ENCODE data around the gene TDO2.

Gene TDO2

DNA sequence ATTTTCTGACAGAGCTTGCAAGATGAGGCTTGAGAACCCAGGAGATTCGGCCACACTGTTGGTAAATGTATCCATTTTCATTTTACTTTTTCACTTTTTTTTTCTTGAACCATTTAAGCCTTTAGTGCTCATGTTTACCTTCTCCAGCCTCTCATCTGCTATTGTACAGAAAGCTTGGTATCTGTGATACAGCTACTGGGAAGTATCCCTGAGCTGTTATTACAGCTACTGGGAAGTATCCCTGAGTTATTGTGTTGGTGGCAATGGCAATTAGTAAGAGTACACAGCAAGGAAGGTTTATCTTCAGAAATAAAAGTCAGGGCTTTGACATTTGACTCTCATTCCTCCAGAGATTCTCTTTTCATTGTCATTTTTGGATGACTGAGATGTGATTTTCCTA, 38.3 kb downstream of the TDO2 start:
- DNase-seq (ENCODE audit: insufficient read length) = no peak
- TF ChIP-seq POLR2A (IDR thresholded peaks at IDR 0.05; ENCODE audit: low read depth, low read length) = no peak
- TF ChIP-seq POLR2AphosphoS5 (IDR thresholded peaks at IDR 0.05; ENCODE audit: low read depth, low read length) = no peak
- TF ChIP-seq TAF1 (IDR thresholded peaks at IDR 0.05; ENCODE audit: borderline replicate concordance, low read depth, low read length) = no peak
- no peak for FAIRE-seq

DNA sequence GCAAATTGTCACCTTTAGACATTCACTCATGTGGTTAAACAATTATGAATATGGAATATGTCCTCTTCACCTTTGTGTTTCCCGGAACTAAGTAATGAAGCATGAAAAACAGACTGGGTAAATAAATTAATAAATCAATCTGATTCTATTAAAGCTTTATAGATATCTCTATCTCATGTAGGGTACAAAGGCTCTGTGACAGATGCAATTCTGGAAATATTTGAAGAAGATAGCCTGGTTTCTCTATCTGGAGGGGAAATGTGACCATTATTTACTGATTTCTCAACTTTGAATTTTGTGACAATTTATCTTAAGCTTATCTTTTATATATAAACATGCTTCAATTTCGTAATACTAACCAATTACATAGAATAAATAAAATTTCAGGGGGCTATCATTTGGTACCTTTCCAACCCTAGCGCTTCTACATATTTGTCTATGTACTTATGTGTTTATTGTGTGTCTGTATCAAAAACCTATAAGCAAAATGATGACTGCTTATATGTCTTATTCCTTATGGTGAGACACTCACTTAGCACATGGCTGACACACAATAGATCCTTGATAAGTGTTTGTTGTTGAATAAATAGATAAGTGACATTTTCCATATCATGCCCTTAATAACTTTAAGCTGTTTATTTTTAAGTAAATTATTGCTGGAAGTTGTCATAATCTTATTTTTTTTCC, 40.3 kb downstream of the TDO2 start:
- FAIRE-seq = no peak
- TF ChIP-seq POLR2AphosphoS5 (IDR thresholded peaks at IDR 0.05; ENCODE audit: low read depth, low read length) (no peak), TAF1 (IDR thresholded peaks at IDR 0.05; ENCODE audit: borderline replicate concordance, low read depth, low read length) (no peak), POLR2A (IDR thresholded peaks at IDR 0.05; ENCODE audit: low read depth, low read length) (no peak)
- DNase-seq (ENCODE audit: insufficient read length) = no peak

DNA sequence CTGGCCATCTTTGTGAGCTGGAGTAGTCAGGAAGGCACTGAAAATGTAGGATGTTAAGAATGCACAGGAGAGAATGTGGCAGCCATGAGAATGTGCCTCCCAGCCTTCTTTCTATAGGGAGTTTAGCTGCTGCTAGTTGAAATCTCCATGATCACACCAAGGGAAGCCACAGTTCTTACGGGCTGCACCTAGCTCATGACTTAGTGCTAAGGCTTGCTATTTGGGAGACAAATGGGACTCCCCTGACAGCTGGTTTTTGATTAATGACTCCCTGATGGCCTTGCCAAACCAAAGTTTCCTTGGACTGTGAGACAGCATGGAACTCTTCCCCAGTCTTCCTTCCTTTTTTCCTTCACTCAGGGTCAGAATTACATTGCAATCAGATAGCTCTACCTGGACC, 41.0 kb downstream of the TDO2 start:
- TF ChIP-seq POLR2AphosphoS5 (IDR thresholded peaks at IDR 0.05; ENCODE audit: low read depth, low read length) (no peak), POLR2A (IDR thresholded peaks at IDR 0.05; ENCODE audit: low read depth, low read length) (no peak), TAF1 (IDR thresholded peaks at IDR 0.05; ENCODE audit: borderline replicate concordance, low read depth, low read length) (no peak)
- no peak for FAIRE-seq
- DNase-seq (ENCODE audit: insufficient read length) = no peak

DNA sequence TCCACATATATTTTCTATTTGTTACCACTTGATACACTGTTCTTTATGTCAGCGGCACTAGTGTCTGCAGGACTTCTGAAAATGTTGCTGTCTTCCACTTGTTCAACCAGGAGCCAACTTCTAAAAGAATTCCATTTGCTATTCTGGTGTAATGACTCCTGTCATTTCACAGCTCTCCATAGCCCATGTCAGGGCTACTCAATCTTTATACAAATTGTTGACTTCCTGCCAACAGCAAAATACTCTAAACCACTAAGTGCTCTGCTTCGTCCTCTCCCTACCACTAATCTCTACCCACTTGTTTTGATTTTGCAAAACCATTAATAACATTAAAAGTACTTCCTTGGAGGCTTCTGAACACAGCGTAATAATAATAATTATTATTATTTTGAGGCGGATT, 43.0 kb downstream of the TDO2 start:
- FAIRE-seq = no peak
- TF ChIP-seq POLR2A (IDR thresholded peaks at IDR 0.05; ENCODE audit: low read depth, low read length) = no peak
- TF ChIP-seq POLR2AphosphoS5 (IDR thresholded peaks at IDR 0.05; ENCODE audit: low read depth, low read length) = no peak
- TF ChIP-seq TAF1 (IDR thresholded peaks at IDR 0.05; ENCODE audit: borderline replicate concordance, low read depth, low read length) = no peak
- no peak for DNase-seq (ENCODE audit: insufficient read length)

DNA sequence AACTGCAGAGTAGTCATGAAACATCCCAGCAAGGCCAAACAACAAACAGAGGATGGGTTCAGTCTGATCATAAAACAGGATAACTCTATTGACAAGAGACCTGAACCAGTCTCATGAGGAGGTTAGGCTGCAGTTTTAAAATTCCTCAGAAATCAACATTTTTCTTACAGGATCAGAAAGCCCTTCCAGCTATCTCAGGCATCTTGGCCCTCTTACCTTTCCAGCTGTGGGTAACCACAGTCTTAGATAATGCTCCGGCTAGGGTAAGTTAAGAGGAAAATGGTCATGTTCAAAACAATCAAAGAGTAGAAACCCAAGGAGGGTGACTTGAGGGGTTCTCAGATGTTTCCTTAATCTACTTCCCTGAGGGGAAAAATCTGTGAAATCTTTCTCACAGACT, 45.0 kb downstream of the TDO2 start:
- TF ChIP-seq TAF1 (IDR thresholded peaks at IDR 0.05; ENCODE audit: borderline replicate concordance, low read depth, low read length) (no peak), POLR2A (IDR thresholded peaks at IDR 0.05; ENCODE audit: low read depth, low read length) (no peak), POLR2AphosphoS5 (IDR thresholded peaks at IDR 0.05; ENCODE audit: low read depth, low read length) (no peak)
- DNase-seq (ENCODE audit: insufficient read length) (no peak), FAIRE-seq (no peak)

DNA sequence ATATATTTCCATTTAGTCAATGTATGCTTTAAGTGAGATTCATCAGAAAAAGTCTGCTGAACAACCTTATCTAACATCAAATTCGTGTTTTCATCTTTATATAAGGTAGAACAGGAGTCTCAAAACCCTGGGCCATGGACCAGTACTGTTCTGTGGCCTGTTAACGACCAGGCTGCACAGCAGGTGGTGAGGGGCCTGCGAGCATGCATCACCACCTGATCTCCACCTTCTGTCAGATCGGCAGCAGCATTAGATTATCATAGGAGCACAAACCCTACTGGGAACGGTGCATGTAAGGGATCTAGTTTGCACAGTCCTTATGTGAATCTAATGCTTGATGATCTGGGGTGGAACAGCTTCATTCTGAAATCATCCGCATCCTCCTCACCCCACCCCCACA, 47.0 kb downstream of the TDO2 start:
- FAIRE-seq (no peak), DNase-seq (ENCODE audit: insufficient read length) (no peak)
- TF ChIP-seq POLR2A (IDR thresholded peaks at IDR 0.05; ENCODE audit: low read depth, low read length) = no peak
- no peak for TF ChIP-seq TAF1 (IDR thresholded peaks at IDR 0.05; ENCODE audit: borderline replicate concordance, low read depth, low read length)
- no peak for TF ChIP-seq POLR2AphosphoS5 (IDR thresholded peaks at IDR 0.05; ENCODE audit: low read depth, low read length)

DNA sequence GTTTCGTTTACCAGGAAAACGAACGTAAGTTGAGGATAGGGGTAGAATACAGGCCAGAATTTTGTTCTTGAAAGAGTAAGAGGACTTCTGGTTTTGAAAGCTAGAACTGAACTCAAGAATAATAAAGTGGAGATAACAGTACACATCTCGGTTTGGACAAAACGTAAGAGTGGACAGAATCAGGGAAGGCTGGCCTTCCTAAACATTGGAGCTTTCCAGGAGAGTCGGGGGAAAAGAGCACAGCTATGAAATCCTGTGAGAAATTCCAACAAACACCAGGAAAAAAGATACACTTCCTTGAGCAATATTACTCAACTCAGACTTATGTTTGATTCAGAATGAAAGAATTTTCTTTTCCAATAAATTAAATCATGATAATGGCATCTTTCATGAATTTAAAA, 49.0 kb downstream of the TDO2 start:
- FAIRE-seq = peak; percentile 30
- TF ChIP-seq TAF1 (IDR thresholded peaks at IDR 0.05; ENCODE audit: borderline replicate concordance, low read depth, low read length) (no peak), POLR2A (IDR thresholded peaks at IDR 0.05; ENCODE audit: low read depth, low read length) (no peak), POLR2AphosphoS5 (IDR thresholded peaks at IDR 0.05; ENCODE audit: low read depth, low read length) (no peak)
- no peak for DNase-seq (ENCODE audit: insufficient read length)

DNA sequence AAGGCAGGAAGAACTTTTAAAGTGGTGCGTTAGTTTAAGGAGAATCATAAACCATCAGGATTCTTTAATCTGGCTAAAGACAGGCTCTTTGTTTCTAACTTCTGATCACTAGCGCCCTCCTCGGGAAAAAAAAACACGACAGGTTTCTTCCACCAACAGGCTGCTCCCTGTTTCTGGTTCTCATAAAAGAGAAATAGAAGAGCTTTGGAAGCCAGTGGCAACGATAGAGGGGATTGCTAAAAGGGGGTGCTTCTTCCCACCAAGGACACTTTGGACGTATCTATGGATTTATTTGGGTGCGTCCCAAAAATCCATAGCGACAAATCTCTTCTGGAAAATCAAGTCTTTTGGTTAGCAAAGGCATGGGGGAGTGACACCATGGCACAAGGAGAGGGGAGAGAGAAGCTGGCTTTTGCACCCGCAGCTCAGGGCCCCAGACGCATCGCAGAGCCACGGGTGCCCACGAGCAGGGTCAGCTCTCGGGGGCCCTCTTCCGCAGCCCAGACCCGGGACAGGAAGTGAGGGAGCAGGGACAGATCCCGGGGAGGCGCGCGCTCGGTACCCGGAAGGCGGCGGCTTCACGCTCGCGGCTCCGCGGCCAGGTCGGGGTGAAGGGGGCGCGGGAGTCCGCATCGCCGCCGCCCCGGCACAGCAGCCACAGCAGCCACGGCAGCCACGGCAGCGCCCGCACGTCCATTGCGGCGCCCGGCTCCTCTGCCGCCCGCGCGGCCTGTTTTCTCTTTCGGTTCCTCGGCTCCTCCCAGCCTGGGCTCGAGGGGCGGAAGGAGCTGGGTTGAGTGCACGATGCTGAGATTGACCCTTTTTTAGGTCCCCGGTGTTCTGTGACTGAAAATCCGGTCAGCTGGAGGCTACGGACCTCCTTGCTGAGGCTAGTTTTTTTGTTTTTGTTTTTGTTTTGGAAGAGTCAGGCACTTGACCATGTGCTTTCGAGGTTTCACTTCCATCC, 49.9 kb downstream of the TDO2 start, which contains the start of gene CTSO:
CTSO (minus strand) TSS at position 716 of the 967 bp plus-strand sequence; CDS start at position 697, 19 bp downstream.
- peak; percentile 71 for TF ChIP-seq POLR2AphosphoS5 (IDR thresholded peaks at IDR 0.05; ENCODE audit: low read depth, low read length)
- TF ChIP-seq POLR2A (IDR thresholded peaks at IDR 0.05; ENCODE audit: low read depth, low read length) = peak; percentile 91
- TF ChIP-seq TAF1 (IDR thresholded peaks at IDR 0.05; ENCODE audit: borderline replicate concordance, low read depth, low read length) = no peak
- FAIRE-seq (peak; percentile 98), DNase-seq (ENCODE audit: insufficient read length) (peak; percentile 39)

DNA sequence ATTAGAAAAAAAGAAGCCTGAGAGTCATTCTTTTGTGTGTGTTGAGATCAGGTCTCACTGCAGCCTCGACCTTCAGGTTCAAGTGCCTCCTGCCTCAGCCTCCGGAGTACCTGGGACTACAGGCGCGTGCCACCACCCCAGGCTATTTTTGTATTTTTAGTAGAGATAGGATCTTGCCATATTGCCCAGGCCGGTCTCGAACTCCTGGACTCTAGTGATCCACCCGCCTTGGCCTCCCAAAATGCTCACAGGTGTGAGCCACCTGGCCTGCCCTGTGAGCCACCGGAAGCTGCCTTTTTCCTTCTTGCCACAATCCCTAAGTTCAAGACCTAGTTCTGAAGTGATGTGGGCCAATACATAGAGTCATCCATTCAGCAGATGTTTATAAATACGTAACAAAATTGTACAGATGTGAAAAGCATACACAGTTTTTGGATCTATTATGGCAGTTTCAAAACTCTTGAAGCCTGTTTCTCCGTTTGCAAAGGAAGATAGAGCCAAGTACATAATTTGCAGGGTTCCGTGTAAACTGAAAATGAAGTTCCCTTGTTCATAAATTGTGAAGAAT, 50.7 kb downstream of the TDO2 start:
- TF ChIP-seq TAF1 (IDR thresholded peaks at IDR 0.05; ENCODE audit: borderline replicate concordance, low read depth, low read length) = no peak
- no peak for TF ChIP-seq POLR2A (IDR thresholded peaks at IDR 0.05; ENCODE audit: low read depth, low read length)
- DNase-seq (ENCODE audit: insufficient read length) (no peak), FAIRE-seq (peak; percentile 84)

DNA sequence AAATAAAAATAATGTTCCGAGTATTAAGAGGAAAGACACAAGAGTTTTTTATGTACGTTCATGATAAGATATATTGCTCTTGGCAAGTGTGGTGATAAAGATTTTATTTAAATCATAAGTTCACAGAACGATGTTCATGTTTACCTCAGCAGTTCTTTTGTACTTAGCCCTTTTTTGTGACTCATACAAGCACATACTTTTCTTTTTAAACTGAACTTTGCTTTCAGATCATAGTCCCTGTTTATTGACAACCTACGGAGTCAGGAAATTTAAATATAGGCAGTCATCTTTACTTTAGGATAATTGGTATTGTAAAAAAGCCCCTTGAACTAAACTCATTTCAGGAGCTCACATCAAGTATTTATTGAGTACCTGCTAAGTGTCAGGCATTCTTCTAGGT, 51.4 kb downstream of the TDO2 start:
- no peak for DNase-seq (ENCODE audit: insufficient read length)
- no peak for FAIRE-seq
- no peak for TF ChIP-seq TAF1 (IDR thresholded peaks at IDR 0.05; ENCODE audit: borderline replicate concordance, low read depth, low read length)
- TF ChIP-seq POLR2A (IDR thresholded peaks at IDR 0.05; ENCODE audit: low read depth, low read length) = no peak
- no peak for TF ChIP-seq POLR2AphosphoS5 (IDR thresholded peaks at IDR 0.05; ENCODE audit: low read depth, low read length)

DNA sequence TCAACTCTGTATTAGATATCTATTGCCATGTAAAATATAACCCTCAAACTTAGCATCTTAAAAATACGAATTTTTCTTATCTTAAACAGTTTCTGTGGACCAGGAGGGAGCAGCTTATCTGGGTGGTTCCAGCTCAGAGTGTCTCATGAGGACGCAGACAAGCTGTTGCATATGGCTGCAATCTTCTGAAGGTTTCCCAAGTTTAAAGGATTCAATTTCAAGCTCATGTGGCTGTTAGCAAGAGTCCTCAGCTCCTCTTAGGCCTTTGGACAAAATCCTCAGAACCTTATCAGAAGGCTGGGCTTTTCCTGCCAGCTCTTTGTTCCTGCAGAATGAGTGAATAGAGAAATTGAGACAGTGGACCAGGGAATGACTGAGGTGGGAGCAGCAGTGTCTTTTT, 53.0 kb downstream of the TDO2 start:
- TF ChIP-seq POLR2A (IDR thresholded peaks at IDR 0.05; ENCODE audit: low read depth, low read length) (no peak), POLR2AphosphoS5 (IDR thresholded peaks at IDR 0.05; ENCODE audit: low read depth, low read length) (no peak), TAF1 (IDR thresholded peaks at IDR 0.05; ENCODE audit: borderline replicate concordance, low read depth, low read length) (no peak)
- no peak for FAIRE-seq

More for the DNA sequence above, 53.0 kb downstream of the TDO2 start:
- no peak for DNase-seq (ENCODE audit: insufficient read length)

All from GM12892 (cell line).